Measurements from ENCODE around the gene AHCYL1.
"Not testable (repeated sequence)": the region's sequence is repeated elsewhere in the genome, so short reads cannot be mapped to it uniquely, and the experiment has no call there.

AHCYL1 gene

DNA sequence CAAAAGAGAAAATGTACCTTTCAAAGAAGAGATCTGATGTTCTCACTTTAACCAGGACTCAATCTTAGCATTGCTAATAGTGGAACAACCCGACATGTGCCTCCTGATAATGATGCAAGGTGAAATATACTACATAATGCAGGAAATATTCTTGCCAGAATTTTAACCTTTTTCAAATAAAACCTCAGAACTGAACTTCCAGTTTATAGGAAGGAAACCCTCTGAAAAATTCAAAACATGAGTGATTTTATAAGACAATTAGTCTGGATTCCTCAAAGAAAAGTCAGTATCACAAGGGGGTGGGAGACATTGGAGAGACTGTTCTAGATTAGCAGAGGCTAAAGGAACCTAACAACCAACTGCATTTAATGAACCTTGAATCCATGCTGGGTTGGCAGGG is 18.1 kb downstream of the AHCYL1 start:
- no peak for DNase-seq

DNA sequence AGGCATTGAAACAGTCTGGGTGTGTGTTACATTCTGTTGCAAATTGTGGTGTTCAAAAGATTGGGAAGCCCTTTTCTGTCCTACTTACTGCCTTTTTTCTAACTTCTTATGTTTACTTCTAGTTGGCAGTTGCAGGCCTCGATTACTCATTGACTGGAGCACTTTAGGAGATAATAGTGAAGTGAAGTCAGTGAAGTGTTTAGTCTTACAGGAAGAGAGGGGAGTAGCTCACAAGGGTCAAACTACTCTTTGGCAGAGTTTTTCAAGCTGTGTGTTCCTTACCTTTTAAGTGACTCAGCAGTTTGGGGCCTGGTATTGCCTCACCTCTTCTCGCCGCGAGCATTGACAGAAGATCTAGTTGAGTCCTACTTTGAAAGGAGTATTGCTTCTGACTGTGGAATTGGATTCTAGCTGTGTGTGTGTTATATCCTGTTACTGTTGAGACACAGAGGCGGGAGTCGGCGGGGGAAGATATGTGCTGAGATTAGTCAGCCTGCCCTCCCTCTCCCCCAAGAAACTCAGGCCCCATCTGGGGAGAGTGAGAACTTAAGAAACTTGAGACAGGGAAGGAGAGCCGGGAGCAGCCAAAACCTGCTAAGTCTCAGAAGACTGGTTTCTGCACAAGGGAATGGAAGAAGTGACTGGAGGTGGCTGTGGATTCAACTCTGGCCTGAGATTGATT is 19.3 kb downstream of the AHCYL1 start:
- peak; percentile 33 for DNase-seq

DNA sequence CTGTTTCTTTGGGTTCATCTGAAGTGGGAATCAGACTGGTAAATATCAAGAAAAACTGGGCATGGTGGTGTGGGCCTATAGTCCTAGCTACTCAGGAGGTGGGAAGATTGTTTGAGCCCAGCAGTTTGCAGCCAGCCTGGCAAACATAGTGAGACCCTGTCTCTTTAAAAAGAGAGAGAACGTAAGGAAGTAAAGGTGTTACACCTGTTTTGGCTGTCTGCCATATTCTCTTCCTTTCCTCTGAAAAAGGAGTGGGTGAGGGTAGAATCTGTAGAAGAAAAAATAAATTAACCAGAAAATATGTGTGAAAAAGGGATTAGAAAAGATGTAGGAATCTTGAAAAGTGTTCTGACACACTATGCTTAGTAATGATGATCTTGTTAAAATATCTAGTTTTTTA is 20.0 kb downstream of the AHCYL1 start:
- peak; percentile 31 for DNase-seq

DNA sequence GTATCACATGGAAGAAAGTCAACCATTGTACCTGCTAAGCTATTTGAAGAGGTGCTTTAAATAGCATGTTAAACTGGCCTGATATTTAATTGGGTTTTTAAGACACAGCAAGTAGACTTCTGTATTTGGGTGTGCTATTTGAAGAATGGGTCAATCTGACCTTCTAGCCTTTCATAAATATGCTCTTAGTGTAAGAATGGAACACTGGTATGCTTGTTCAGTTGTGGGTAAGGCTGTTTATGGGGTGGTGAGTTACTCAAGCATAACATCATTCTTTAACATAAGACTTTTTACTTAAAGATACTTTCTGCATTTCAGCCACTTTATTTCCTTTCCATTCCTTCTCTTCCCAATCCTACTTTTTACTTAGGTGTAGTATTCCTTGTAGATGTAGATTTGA is 21.4 kb downstream of the AHCYL1 start:
- DNase-seq: no peak

DNA sequence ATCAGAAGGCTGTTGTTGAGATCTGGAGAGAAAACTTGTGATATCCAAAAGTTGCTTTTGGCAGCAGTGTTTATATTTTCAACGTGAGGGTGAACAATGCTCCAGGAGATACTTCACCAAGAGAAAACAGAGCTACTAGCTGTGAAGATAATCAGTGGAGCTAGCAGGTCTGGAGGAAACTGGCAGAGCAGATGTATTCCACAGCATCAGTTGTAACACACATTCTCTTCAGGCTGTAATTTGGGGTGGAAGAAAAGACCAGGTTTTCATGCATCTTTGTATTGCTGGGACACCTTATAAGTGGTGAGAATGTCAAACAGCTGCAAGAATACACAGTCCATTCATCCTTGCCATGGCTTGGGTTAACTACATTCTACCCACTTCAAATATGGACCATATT is 22.0 kb downstream of the AHCYL1 start:
- DNase-seq: no peak

DNA sequence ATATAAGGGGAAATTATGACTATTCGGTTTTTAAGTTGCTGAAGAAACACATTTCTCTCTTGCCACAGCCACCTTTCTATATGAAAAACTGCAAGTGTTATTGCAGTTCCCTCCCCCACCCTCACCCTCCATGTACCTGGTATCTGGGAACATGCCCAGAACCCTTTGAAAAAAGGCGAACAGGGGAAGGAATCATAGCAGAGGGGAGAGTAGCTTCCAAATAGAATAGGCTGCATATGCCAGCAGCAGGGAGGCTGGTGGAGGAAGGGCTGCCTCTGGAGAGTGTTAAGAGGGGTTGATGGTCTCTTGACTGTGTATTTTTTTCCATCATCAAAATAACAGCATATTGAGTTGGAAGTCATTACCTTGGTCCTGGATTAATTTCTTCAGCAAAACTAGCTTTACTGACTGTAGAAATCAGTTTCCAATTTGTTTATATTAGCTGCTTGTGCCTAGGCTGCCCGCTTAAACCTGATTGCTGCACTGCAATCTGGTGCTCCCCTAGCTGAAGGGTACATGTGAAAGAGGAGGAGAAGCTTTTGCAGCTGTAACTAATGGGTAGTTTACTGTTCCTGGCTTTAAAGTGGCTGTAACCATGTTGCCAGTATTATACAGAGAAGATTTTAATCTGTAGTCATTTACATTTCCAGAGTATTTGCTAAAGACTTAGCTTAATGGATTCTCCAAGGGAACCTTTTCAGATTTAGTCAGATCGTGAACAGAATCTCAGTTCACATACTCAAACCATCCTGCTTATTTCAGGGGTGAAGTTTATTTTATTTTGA is 22.7 kb downstream of the AHCYL1 start:
- DNase-seq: no peak

DNA sequence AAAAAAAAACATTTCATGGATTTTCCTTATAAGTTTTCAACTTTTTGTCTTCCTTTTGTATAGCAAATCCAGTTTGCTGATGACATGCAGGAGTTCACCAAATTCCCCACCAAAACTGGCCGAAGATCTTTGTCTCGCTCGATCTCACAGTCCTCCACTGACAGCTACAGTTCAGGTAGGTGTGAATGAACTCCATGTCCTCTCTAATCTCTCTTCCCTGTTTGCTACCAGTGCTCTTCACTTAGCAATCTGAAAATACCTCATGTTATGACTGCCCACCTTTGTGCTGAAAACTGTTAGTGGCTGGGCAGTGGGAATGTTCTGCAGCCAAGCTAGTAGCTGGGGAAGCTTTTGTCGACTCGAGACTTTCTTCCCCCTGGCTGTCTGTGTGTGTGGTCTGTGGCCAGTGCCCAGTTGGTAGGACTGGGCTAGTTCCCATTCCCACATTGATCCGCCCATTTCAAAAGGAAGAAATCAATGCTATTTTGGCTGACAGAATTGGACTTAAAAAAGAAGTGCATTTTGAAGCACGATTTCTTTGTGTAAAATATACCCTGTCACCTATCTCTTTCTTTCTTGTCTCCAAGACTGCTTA is 24.5 kb downstream of the AHCYL1 start:
- DNase-seq: no peak

DNA sequence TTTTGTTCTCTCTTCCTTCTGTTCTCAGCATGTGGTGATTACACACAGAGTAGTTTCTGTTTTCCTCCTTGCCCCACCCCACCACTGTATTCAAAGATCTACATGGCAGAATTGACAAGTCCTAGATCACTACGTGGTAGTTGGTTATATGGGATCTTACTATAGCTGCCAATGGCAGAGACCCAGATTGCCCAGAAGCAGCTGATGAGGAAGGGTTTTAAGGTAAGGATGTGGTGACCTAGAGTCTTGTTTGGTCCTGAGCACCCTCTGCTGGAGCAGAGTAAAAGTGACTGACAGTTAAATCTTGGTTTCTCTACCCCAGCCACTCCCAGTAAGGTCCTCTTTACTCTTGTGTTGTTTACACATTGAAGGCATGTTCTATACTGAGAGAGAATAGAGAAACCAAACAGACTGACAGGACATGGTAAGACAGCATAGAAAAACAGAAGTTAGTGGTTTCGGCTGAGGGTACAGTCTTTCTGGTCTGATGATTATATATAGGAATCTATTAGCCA is 27.0 kb downstream of the AHCYL1 start:
- no peak for DNase-seq

DNA sequence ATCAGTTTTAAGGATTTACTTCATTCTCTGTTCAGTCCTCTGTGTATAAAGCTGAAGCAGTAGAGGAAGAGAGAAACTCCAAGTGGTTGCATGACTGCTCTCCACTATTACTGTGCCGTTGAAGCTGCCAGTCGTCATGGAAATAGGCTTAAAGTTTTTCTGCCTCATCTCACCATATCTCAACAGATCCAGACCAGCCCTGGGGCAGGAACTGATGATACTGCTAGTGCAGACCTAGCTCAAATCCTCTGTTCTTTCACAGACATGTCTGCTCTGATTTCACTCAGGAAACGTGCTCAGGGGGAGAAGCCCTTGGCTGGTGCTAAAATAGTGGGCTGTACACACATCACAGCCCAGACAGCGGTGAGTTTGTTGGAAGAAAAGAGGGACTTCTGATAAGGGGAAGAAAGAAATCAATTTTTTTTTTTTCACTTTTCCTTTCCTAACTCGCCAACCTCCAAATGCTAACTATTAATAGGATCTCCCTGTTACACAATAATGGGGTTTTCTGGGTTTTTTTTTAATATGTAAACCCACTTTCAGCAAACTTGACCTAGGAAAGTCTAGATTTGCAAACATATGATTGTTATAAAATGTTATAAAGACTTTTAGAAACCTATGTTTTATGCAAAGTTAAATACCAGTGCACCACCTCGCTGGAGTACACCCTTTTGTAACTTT is 27.7 kb downstream of the AHCYL1 start:
- DNase-seq: no peak

DNA sequence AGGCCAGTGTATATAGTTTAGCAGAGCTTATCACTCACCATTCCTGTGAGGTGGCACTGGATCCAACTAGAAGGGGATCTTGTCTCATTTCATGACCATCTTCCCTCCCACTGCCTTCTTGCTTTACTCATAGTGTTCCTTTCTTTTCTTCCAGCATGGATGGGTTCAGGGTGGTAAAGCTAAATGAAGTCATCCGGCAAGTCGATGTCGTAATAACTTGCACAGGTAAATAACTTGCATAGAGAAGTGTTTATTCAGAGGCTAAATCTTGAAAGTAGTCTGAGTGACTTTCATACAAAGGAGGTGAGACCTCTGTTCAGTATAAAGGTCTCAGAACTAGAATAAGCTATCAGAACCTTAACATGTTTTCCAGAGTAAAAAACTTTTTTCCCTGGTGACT is 33.2 kb downstream of the AHCYL1 start:
- DNase-seq: no peak

DNA sequence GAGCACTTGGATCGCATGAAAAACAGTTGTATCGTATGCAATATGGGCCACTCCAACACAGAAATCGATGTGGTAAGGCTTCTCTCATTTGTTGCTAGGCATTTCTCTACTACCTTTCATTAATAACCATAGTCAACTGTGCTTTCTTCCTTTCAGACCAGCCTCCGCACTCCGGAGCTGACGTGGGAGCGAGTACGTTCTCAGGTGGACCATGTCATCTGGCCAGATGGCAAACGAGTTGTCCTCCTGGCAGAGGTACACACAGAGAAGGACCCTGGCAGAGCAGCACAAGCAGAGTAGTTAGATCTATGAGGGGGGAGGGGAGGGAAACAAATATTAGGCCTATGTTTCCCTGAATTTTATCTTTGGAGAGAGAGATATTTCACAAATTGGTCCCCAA is 33.8 kb downstream of the AHCYL1 start:
- no peak for DNase-seq

DNA sequence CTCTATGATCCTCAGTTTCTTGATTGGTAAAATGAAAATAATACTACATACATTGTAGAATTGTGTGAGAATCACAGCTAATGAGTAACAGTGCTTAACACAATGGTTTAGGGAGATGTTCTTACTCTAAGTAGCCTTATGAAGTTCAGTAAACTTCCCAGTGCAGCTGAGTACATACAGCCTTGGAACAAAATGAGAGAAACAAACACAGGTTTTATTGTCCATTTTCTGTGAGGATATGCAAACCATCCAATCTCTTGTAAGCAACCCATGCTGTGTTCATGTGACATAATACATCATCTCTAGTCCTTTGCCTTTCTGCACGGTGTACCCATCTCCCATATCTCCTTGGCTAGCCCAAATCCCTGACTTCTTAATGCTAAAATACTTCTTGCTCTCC is 35.2 kb downstream of the AHCYL1 start:
- no peak for DNase-seq

DNA sequence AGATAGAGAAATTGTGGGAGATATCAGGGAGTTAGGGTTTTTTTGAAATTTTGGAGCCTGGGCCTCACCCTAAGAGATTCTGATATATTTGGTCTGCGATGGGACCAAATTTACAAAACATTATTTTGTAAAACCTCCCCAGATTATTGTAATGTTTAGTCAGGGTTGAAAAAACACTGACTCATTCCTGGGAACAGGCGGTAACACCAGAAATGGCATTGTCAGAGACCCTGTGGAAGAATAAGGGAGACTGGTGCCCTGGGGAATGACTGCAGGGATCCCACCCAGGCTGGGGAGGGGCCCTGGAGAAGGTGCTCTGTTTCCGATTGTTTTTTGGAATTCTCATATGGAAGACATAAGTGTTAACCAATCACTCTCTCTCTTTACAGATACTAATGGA is 36.7 kb downstream of the AHCYL1 start:
- no peak for DNase-seq

DNA sequence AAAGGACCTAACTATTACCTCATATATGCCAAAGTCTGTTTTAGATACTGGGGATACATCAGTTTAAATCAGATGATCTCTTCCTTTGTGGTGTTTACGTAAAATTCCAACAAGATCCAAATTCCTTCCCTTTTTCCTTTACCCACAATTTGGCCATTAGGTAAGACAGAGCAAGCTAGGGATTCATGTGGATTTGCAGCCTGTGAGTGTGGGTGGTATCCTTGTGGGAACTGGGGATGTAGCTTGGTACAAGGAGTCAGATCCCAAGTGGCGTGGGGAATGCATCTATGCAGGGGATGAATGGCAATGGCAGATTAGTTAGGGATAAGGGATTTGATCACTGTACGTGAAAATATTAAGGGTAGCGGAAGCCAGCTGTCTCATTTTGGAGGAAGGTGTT is 40.0 kb downstream of the AHCYL1 start:
- no peak for DNase-seq

DNA sequence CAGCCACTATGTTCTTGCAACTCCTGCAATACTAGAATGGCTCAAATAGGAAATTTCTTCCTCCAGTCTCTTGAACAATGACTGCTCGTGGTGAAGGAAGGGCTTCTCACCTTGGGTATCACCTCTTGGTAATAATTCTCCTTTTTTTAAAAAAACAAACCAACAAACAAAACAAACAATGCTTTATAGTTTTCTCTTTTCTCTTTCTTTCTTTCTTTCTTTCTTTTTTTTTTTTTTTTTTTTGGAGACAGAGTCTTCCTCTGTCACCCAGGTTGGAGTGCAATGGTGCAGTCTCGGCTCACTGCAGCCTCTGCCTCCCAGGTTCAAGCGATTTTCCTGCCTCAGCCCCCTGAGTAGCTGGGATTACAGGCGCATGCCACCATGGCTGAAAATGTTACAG is 46.1 kb downstream of the AHCYL1 start:
- not testable (repeated sequence) for DNase-seq

DNA sequence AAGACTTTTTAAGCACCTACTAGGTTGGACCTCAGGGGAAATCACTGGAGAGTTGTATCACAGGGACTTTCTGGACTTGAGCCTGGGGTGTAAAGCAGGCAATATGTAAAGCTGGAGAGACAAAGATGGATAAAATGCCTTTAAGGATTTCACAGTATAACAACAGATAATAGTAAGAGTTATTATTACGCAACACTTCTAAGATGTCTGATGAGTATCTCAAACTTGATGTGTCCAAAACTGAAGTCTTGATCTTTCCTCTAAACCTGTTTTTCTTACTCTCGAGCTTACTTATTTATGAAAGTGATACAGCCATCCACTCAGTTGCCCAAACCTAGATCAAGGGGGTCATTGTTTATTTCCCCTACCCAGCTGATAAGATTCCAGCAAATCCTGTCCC is 47.8 kb downstream of the AHCYL1 start:
- DNase-seq: no peak

DNA sequence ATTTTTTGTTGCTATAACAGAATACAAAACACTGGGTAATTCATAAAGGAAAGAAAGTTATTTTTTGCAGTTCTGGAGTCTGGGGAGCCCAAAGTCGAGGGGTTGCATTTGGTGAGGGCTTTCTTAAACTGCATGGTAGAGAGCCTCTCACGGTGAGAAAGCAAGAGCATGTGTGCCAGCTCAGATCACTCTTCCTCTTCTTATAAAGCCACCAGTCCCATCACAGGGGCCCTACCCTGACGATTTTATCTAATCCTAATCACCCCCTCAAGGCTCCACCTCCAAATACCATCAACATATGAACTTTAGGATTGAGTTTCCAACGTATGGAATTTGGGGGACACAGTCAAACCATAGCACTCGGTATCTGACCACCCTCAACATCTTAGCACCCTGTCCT is 48.9 kb downstream of the AHCYL1 start:
- DNase-seq: no peak

DNA sequence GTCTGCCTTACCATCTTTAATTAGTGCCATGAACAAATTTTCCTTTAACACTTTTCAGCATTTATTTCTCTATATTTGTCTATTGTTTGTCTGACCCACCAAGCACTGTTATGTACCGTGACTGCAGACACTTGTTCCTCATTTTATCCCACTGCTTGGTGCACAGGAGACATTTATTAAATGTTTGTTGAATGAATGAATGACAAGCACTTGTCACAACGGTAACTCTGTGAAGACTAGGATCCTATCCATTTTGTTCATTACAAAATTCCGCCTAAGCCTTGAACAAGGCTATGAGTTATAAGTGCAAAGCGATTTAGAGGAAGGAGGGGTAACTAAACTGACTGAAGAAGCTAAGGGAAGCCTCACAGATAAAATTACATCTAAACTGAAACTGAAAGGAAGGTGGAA is 49.5 kb downstream of the AHCYL1 start:
- DNase-seq: no peak

DNA sequence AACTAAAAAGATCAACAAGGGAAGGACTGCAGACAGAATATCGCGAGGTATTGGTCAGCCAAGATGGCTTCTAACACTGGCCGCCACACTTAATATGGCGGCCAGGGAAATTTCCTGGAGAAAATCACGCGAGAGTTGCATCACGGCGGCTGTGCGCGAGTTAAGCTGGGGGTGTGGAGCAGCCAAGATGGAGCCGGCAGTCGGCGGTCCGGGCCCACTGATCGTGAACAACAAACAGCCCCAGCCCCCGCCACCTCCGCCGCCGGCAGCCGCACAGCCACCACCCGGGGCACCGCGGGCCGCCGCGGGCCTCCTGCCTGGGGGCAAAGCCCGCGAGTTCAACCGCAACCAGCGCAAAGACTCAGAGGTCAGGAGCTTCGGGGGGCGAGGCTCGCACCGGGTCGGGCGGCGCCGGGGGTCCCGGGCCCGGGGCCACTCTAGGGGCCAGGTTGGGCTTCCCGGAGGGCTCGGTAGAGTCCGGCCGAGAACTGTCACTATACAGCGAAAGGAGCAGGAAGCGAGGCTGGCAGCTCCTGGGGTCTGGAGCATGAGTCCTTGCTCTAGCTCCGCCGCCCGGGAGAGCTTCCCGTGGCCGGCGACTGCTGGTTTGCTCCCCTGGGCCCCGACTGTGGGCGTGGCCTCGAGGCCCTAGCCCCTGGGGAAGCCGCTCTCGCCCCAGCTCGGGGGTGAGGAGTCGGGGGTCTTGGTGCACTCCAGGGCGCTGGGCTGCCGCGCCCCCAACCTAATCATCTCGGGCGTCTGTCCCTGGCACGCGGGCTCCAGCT is 50.1 kb downstream of the AHCYL1 start, which contains the start of gene STRIP1:
STRIP1 (plus strand) TSS at position 174 of the 785 bp plus-strand sequence; CDS start at position 188, 14 bp downstream.
- DNase-seq: peak; percentile 91

DNA sequence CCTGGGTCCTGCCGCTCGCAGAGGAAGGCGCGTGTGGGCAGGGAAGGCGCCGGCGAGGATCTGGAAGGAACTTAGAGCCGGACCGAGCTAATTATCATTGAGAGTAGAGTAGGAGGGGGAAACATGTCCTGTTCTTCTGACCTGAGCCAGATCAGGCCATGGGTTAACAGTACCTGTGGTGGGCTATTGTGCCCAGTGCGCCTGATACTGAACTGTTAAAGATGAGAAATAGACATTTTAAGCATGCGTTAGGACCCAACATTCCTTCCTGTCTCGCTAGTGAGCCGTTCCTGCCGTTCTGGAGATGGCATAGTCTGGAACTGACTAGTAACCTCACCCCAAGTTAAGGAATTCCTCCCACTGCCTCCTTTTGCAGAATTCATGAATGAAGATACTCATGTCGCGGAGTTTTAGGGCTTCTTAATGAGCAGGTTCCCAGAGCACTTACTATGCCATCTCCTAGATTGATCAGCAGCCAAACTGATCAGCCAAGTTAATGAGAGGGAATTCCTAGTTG is 50.7 kb downstream of the AHCYL1 start:
- DNase-seq: no peak

DNA sequence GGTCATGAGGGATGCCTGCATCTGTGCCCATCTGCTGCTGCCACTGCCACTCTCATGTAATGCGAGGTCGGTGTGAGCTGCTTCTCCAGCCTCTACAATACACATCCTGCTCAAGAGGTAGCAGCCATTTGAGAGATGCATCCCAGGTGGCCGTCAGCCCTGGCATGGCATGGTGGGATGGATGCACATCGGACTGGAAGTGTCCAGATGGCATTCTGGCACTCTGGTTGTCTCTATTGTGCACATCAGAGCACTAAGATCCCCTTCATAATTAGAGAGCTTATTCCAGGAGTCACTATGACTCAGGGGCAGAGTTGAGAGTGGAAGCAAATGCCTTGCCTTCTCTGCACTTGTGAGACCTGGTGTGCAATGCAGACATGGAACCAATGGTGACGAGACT is 53.7 kb downstream of the AHCYL1 start:
- no peak for DNase-seq

DNA sequence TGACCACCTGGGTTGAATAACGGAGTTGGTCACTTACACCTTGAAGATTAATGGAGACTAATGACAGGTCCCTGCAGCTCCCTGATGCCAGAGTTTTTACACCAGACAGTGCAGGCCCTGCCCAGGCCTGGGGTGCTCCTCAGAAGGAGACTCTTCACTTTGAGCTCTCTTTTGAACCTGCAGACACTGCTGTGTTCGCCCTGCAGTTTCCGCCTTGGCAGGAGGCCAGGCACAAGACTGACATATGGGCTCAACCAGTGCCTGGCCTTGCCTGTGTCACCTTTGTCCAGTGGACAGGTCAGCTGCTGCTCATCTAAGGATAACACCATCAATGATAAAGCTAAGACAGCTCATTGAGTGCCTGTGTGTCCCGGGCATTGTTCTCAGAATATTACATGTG is 55.1 kb downstream of the AHCYL1 start:
- no peak for DNase-seq
